ENCODE data around the gene MPPED1.

Gene MPPED1

GRCh38 chr22:43438666-43439347 lies 27.0 kb downstream of the MPPED1 start:
- H3K27me3 ChIP-seq (ENCODE audit: control insufficient read depth, insufficient read depth, low read length): peaks cover 4% of the 10 kb centered on the region

GRCh38 chr22:43439368-43440103 lies 27.7 kb downstream of the MPPED1 start:
- no peaks in the 10 kb centered on the region for H3K9me3 ChIP-seq (ENCODE audit: control insufficient read depth, low read length)
- H3K36me3 ChIP-seq (ENCODE audit: control insufficient read depth, insufficient read depth, low read length): no peaks in the 10 kb centered on the region
- no peaks in the 10 kb centered on the region for H3K27me3 ChIP-seq (ENCODE audit: control insufficient read depth, insufficient read depth, low read length)
- no peaks in the 10 kb centered on the region for H3K4me1 ChIP-seq (ENCODE audit: control insufficient read depth, insufficient read depth, low read length)
- H3K9ac ChIP-seq (ENCODE audit: low read length): no peak overlapping the region
- no peak overlapping the region for H3K4me3 ChIP-seq (ENCODE audit: low read length)

More at GRCh38 chr22:43438666-43439347, 27.0 kb downstream of the MPPED1 start:
- Histone ChIP-seq H3K9ac (ENCODE audit: low read length) (no peak overlapping the region), H3K9me3 (ENCODE audit: control insufficient read depth, low read length) (no peaks in the 10 kb centered on the region), H3K4me3 (ENCODE audit: low read length) (no peak overlapping the region), H3K36me3 (ENCODE audit: control insufficient read depth, insufficient read depth, low read length) (no peaks in the 10 kb centered on the region), H3K4me1 (ENCODE audit: control insufficient read depth, insufficient read depth, low read length) (no peaks in the 10 kb centered on the region)

GRCh38 chr22:43440104-43440387 lies 28.2 kb downstream of the MPPED1 start:
- Histone ChIP-seq H3K27me3 (ENCODE audit: control insufficient read depth, insufficient read depth, low read length) (no peaks in the 10 kb centered on the region), H3K36me3 (ENCODE audit: control insufficient read depth, insufficient read depth, low read length) (no peaks in the 10 kb centered on the region), H3K9me3 (ENCODE audit: control insufficient read depth, low read length) (no peaks in the 10 kb centered on the region), H3K4me1 (ENCODE audit: control insufficient read depth, insufficient read depth, low read length) (no peaks in the 10 kb centered on the region), H3K9ac (ENCODE audit: low read length) (no peak overlapping the region), H3K4me3 (ENCODE audit: low read length) (no peak overlapping the region)

GRCh38 chr22:43440556-43440955 lies 28.7 kb downstream of the MPPED1 start:
- Histone ChIP-seq H3K36me3 (ENCODE audit: control insufficient read depth, insufficient read depth, low read length) (no peaks in the 10 kb centered on the region), H3K9me3 (ENCODE audit: control insufficient read depth, low read length) (no peaks in the 10 kb centered on the region), H3K4me1 (ENCODE audit: control insufficient read depth, insufficient read depth, low read length) (no peaks in the 10 kb centered on the region), H3K9ac (ENCODE audit: low read length) (no peak overlapping the region), H3K4me3 (ENCODE audit: low read length) (no peak overlapping the region), H3K27me3 (ENCODE audit: control insufficient read depth, insufficient read depth, low read length) (no peaks in the 10 kb centered on the region)

GRCh38 chr22:43441216-43441615 lies 29.4 kb downstream of the MPPED1 start:
- no peaks in the 10 kb centered on the region for H3K27me3 ChIP-seq (ENCODE audit: control insufficient read depth, insufficient read depth, low read length)

GRCh38 chr22:43441751-43442150 lies 29.9 kb downstream of the MPPED1 start:
- H3K27me3 ChIP-seq (ENCODE audit: control insufficient read depth, insufficient read depth, low read length): no peaks in the 10 kb centered on the region

More at GRCh38 chr22:43441216-43441615, 29.4 kb downstream of the MPPED1 start:
- no peaks in the 10 kb centered on the region for H3K9me3 ChIP-seq (ENCODE audit: control insufficient read depth, low read length)
- H3K4me3 ChIP-seq (ENCODE audit: low read length): no peak overlapping the region
- H3K9ac ChIP-seq (ENCODE audit: low read length): no peak overlapping the region
- no peaks in the 10 kb centered on the region for H3K4me1 ChIP-seq (ENCODE audit: control insufficient read depth, insufficient read depth, low read length)
- H3K36me3 ChIP-seq (ENCODE audit: control insufficient read depth, insufficient read depth, low read length): no peaks in the 10 kb centered on the region

GRCh38 chr22:43442386-43443151 lies 30.8 kb downstream of the MPPED1 start:
- Histone ChIP-seq H3K9ac (ENCODE audit: low read length) (no peak overlapping the region), H3K27me3 (ENCODE audit: control insufficient read depth, insufficient read depth, low read length) (no peaks in the 10 kb centered on the region), H3K4me1 (ENCODE audit: control insufficient read depth, insufficient read depth, low read length) (no peaks in the 10 kb centered on the region), H3K36me3 (ENCODE audit: control insufficient read depth, insufficient read depth, low read length) (no peaks in the 10 kb centered on the region), H3K4me3 (ENCODE audit: low read length) (no peak overlapping the region), H3K9me3 (ENCODE audit: control insufficient read depth, low read length) (no peaks in the 10 kb centered on the region)

More at GRCh38 chr22:43441751-43442150, 29.9 kb downstream of the MPPED1 start:
- Histone ChIP-seq H3K4me1 (ENCODE audit: control insufficient read depth, insufficient read depth, low read length) (no peaks in the 10 kb centered on the region), H3K9me3 (ENCODE audit: control insufficient read depth, low read length) (no peaks in the 10 kb centered on the region), H3K4me3 (ENCODE audit: low read length) (no peak overlapping the region), H3K36me3 (ENCODE audit: control insufficient read depth, insufficient read depth, low read length) (no peaks in the 10 kb centered on the region), H3K9ac (ENCODE audit: low read length) (no peak overlapping the region)

- Histone ChIP-seq H3K9me3 (ENCODE audit: control insufficient read depth, low read length) (no peaks in the 10 kb centered on the region), H3K27me3 (ENCODE audit: control insufficient read depth, insufficient read depth, low read length) (no peaks in the 10 kb centered on the region), H3K9ac (ENCODE audit: low read length) (no peak overlapping the region), H3K36me3 (ENCODE audit: control insufficient read depth, insufficient read depth, low read length) (no peaks in the 10 kb centered on the region), H3K4me3 (ENCODE audit: low read length) (no peak overlapping the region), H3K4me1 (ENCODE audit: control insufficient read depth, insufficient read depth, low read length) (no peaks in the 10 kb centered on the region)
These were observed 31.3 kb downstream of the MPPED1 start for GRCh38 chr22:43443152-43443471.

GRCh38 chr22:43446037-43446803 lies 34.4 kb downstream of the MPPED1 start:
- no peak overlapping the region for H3K4me3 ChIP-seq (ENCODE audit: low read length)
- no peaks in the 10 kb centered on the region for H3K4me1 ChIP-seq (ENCODE audit: control insufficient read depth, insufficient read depth, low read length)
- H3K36me3 ChIP-seq (ENCODE audit: control insufficient read depth, insufficient read depth, low read length): no peaks in the 10 kb centered on the region
- no peak overlapping the region for H3K9ac ChIP-seq (ENCODE audit: low read length)
- H3K9me3 ChIP-seq (ENCODE audit: control insufficient read depth, low read length): no peaks in the 10 kb centered on the region
- H3K27me3 ChIP-seq (ENCODE audit: control insufficient read depth, insufficient read depth, low read length): no peaks in the 10 kb centered on the region

GRCh38 chr22:43446916-43447315 lies 35.1 kb downstream of the MPPED1 start:
- Histone ChIP-seq H3K36me3 (ENCODE audit: control insufficient read depth, insufficient read depth, low read length) (no peaks in the 10 kb centered on the region), H3K9ac (ENCODE audit: low read length) (no peak overlapping the region), H3K9me3 (ENCODE audit: control insufficient read depth, low read length) (no peaks in the 10 kb centered on the region), H3K27me3 (ENCODE audit: control insufficient read depth, insufficient read depth, low read length) (no peaks in the 10 kb centered on the region), H3K4me1 (ENCODE audit: control insufficient read depth, insufficient read depth, low read length) (no peaks in the 10 kb centered on the region), H3K4me3 (ENCODE audit: low read length) (no peak overlapping the region)

GRCh38 chr22:43447380-43447779 lies 35.6 kb downstream of the MPPED1 start:
- Histone ChIP-seq H3K9me3 (ENCODE audit: control insufficient read depth, low read length) (no peaks in the 10 kb centered on the region), H3K36me3 (ENCODE audit: control insufficient read depth, insufficient read depth, low read length) (no peaks in the 10 kb centered on the region), H3K9ac (ENCODE audit: low read length) (no peak overlapping the region), H3K4me1 (ENCODE audit: control insufficient read depth, insufficient read depth, low read length) (no peaks in the 10 kb centered on the region), H3K27me3 (ENCODE audit: control insufficient read depth, insufficient read depth, low read length) (no peaks in the 10 kb centered on the region), H3K4me3 (ENCODE audit: low read length) (no peak overlapping the region)

GRCh38 chr22:43448048-43448447 lies 36.2 kb downstream of the MPPED1 start:
- Histone ChIP-seq H3K9me3 (ENCODE audit: control insufficient read depth, low read length) (no peaks in the 10 kb centered on the region), H3K9ac (ENCODE audit: low read length) (no peak overlapping the region), H3K4me3 (ENCODE audit: low read length) (no peak overlapping the region), H3K36me3 (ENCODE audit: control insufficient read depth, insufficient read depth, low read length) (no peaks in the 10 kb centered on the region), H3K4me1 (ENCODE audit: control insufficient read depth, insufficient read depth, low read length) (no peaks in the 10 kb centered on the region), H3K27me3 (ENCODE audit: control insufficient read depth, insufficient read depth, low read length) (no peaks in the 10 kb centered on the region)
